NCI-H510A treated with DMSO at 0.1 percent for 48 hours (cell line): ENCODE measurements around the gene SSC4D.

Experiments used
- DNase-seq: peaks from one replicate; lab custom pipeline; 2025; lab: John Stamatoyannopoulos, UW

SSC4D gene

GRCh38 chr7:76354516-76354915 lies 55.0 kb downstream of the SSC4D start:
- DNase-seq: no peak

DNA sequence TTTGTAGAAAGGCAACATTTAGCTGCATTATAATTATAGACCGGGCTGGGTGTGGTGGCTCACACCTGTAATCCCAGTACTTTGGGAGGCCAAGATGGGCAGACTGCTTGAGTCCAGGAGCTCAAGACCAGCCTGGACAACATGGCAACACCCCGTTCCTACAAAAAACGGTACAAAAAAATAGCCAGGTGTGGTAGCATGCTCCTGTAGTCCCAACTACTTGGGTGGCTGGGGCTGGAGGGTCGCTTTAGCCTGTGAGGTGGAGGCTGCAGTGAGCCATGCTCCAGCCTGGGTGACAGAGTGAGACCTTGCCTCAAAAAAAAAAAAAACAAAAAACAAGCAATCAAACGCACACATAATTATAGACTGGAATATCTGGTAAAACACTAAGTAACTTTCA lies 55.8 kb downstream of the SSC4D start:
- DNase-seq: no peak

DNA sequence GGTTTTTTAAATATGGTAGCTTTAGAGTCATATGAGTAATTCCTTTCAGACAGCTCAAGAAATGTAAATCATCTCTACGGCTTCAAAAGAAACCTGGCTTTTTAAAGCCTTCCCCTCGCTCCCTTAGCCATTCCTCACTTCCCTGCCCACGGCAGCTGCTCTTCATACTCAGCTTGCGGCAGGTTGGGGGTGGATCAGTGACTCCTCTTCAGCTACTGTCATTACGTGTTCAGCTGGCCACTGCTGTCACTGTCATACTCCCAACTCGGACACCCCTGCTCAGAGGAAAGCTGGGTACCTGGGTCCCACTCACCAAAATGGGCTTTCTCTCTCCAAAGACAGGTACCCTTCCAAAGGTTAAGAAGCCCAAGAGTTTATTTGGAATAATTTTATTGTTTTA lies 57.3 kb downstream of the SSC4D start:
- DNase-seq: no peak

DNA sequence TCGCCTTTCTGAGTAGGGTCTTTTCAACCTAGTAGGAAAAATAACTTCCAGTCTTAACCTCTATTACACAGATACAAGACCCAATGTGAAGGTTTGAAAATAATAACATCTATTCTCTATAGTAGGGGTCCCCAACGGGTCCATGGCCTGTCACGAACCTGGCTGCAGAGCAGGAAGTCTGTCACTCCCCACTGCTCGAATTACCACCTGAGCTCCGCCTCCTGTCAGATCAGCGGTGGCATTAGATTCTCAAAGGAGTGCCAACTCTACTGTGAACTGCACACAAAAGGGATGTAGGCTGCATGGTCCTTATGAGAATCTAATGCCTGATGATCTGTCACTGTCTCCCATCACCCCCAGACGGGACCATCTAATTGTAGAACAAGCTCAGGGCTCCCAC lies 58.1 kb downstream of the SSC4D start:
- DNase-seq: no peak

DNA sequence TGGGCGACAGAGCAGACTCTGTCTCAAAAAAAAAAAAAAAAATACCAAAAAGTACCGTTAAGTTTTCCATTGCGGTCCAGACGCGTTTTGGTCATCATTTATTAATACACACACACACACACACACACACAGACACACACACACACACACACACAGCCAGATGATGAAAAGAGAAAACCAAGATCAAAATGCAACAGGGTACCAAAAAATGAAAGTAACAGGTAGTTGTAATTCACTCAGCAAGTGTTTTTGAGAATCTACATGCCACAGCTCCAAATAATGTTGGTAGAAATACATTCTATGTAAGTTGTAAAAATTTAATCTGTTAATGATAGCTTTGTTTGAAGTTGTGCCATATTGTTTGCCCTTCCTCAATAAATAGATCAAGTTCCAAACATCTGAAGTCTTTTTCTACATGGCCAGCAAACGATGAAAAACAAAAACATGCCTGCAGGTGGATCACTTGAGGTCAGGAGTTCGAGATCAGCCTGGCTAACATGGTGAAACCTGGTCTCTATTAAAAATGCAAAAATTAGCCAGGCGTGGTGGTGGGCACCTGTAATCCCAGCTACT lies 60.1 kb downstream of the SSC4D start:
- DNase-seq: no peak

GRCh38 chr7:76347710-76348109 lies 61.8 kb downstream of the SSC4D start:
- no peak for DNase-seq

- DNase-seq: no peak
These were observed 62.7 kb downstream of the SSC4D start for GRCh38 chr7:76346778-76347177.

GRCh38 chr7:76346097-76346496 lies 63.4 kb downstream of the SSC4D start:
- no peak for DNase-seq

- no peak for DNase-seq
These were observed 65.6 kb downstream of the SSC4D start for GRCh38 chr7:76343931-76344321.

DNA sequence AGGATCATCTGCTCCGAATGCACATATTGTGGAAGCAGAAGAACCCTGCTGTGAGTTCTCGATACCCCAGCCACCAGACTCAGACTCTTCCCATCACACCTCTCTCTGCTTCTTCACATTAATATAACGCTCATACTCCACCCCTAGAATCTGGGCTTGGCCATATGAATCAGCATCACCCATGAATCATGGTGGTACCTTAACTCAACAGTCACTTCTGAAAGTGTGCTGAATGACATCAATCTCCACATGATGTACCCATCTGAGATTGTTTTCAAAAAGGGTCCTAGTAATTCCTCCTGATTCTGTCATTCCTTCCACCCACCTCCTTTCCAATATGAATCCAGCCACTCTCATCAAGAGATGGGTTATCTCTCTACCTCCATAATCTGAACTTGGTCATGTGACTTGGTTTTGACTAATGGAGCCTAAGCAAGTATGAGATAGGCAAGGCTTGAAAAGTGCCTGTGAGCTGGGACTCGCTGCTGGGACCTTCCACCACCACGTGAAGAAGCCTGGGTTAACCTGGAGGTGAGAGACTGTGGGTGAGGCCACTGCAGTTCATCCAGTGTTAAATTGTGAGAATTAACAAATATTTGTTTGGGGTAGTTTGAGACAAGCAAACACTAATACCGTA lies 66.1 kb downstream of the SSC4D start:
- no peak for DNase-seq

GRCh38 chr7:76342222-76342621 lies 67.3 kb downstream of the SSC4D start:
- DNase-seq: no peak

DNA sequence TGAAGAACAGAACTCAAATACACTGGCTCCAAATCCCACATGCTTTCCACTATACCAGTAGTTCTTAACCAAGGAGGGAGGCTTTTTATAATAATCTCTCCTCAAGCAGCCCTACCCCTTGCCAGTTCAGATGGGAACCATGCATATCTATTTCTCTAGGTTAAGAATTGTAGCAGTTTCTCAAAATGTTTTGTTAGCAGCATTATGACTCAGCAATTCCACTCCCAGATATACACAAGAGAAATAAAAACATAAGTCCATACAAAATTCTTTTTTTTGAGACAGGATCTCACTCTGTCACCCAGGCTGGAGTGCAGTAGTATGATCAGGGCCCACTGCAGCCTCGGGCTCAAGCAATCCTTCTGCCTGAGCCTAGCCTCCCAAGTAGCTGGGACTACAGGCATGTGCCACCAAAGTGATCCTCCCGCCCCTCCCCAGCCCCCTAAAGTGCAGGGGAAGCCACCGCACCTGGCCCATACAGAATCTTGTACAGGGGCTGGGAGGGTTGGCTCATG lies 68.8 kb downstream of the SSC4D start:
- DNase-seq: no peak
